Natural killer cell (primary cell): ENCODE measurements around the gene ATF6. TPM values are rescaled to one million over a fixed set of nuclear protein-coding genes. Genes with fewer than 3 reads are reported as not detected.

Experiments
- ATAC-seq, 3 donors: fragments of 150-1000 bp in 2 of 3; fragments of 200-7000 bp in 1 of 3; cut with Tn5 transposase; 1 replicate in 1 of 3; 2 replicates in 2 of 3; pipeline ENCODE4 v1.10.0; 2021; ENCODE audit warnings: mild to moderate bottlenecking in 2 of 3, moderate library complexity in 2 of 3
- DNase-seq, 2 donors: peaks; one replicate each; pipeline versions ENCODE4 v3.0.0 to v3.0.0-alpha.2; 2013 to 2021; ENCODE audit warnings: mixed read lengths in 1 of 2
- H3K27ac ChIP-seq: one replicate; pipeline ENCODE4 v1.5.1; 2013; ENCODE audit warnings: mild to moderate bottlenecking, low read length
- H3K27me3 ChIP-seq: one replicate; pipeline ENCODE4 v1.6.1; 2013; ENCODE audit warnings: low read length; ENCODE audit not compliant: control insufficient read depth, insufficient read depth
- H3K36me3 ChIP-seq: one replicate; pipeline ENCODE4 v1.6.1; 2013; ENCODE audit warnings: low read length; ENCODE audit not compliant: control insufficient read depth, insufficient read depth
- H3K4me1 ChIP-seq: one replicate; pipeline ENCODE4 v1.6.1; 2013; ENCODE audit warnings: low read length; ENCODE audit not compliant: control insufficient read depth, insufficient read depth
- H3K4me3 ChIP-seq: one replicate; pipeline ENCODE4 v1.5.1; 2013; ENCODE audit warnings: low read length
- H3K9me3 ChIP-seq: one replicate; pipeline ENCODE4 v1.6.1; 2013; ENCODE audit warnings: low read length; ENCODE audit not compliant: control insufficient read depth, insufficient read depth
- H3K27ac Mint-ChIP-seq, 2 donors: one replicate each; pipeline ENCODE4 v1.8.0; 2022; ENCODE audit warnings: mild to moderate bottlenecking in 2 of 2, mixed read lengths in 2 of 2, moderate library complexity in 1 of 2
- H3K27me3 Mint-ChIP-seq, 2 donors: one replicate each; pipeline ENCODE4 v1.8.0; 2022; ENCODE audit warnings: low read depth in 2 of 2, mixed read lengths in 2 of 2
- H3K36me3 Mint-ChIP-seq: one replicate; pipeline ENCODE4 v1.8.0; 2022; ENCODE audit warnings: mixed read lengths
- H3K4me1 Mint-ChIP-seq, 2 donors: one replicate each; pipeline ENCODE4 v1.8.0; 2022; ENCODE audit warnings: mixed read lengths in 2 of 2
- H3K4me3 Mint-ChIP-seq: one replicate; pipeline ENCODE4 v1.8.0; 2022; ENCODE audit warnings: mild to moderate bottlenecking, moderate library complexity, mixed read lengths
- H3K9me3 Mint-ChIP-seq, 2 donors: one replicate each; pipeline ENCODE4 v1.8.0; 2022; ENCODE audit warnings: mixed read lengths in 2 of 2
- CTCF ChIP-seq: fragments of 200-600 bp; IDR thresholded peaks from one replicate; pipeline ENCODE4 v1.8.0; 2022; ENCODE audit warnings: antibody characterized with exemption
- WGBS: methylation state at CpG from one replicate; pipeline ENCODE4 v1.1.7; 2013; ENCODE audit warnings: missing lambda C conversion rate; ENCODE audit not compliant: insufficient coverage; 5-methylcytosine and 5-hydroxymethylcytosine counted together
- intact Hi-C: fragments of 100-400 bp; cut with micrococcal nuclease; formaldehyde crosslinking; loops from one replicate; pipeline ENCODE4 v1.14.2; 2022
- total RNA-seq, 4 donors: library from RNA; stranded (reverse); fragments of 120-200 nt in 1 of 4; gene quantifications; one replicate each; pipeline versions ENCODE4 v1.2.3 to v1.2.4, GENCODE V29; 2013 to 2022

Gene ATF6
- total RNA-seq, 3 donors from 2014 or later (not counting 1 experiment from before 2014, with no cell fraction given): 16.8 to 25.0 (median 21.8) TPM

- ATAC-seq: no peak
- no peak overlapping the region for H3K27ac Mint-ChIP-seq
- Histone ChIP-seq H3K36me3 (peaks cover 16% of the 10 kb centered on the region), H3K4me1 (no peaks in the 10 kb centered on the region), H3K27me3 (no peaks in the 10 kb centered on the region), H3K9me3 (no peaks in the 10 kb centered on the region), H3K4me3 (no peak overlapping the region), H3K27ac (no peak overlapping the region)
- H3K9me3 Mint-ChIP-seq: no peaks in the 10 kb centered on the region
- H3K4me1 Mint-ChIP-seq: no peaks in the 10 kb centered on the region
- no peak for DNase-seq
- intact Hi-C loops: no loop called here
- no peak overlapping the region for H3K4me3 Mint-ChIP-seq
- no peaks in the 10 kb centered on the region for H3K27me3 Mint-ChIP-seq
- no peaks in the 10 kb centered on the region for H3K36me3 Mint-ChIP-seq
- no peak for TF ChIP-seq CTCF
Measured at GRCh38 chr1:161869291-161869690, 103.2 kb downstream of the ATF6 start.

GRCh38 chr1:161872506-161872905 lies 106.4 kb downstream of the ATF6 start:
- H3K4me1 ChIP-seq: no peaks in the 10 kb centered on the region
- TF ChIP-seq CTCF: no peak
- H3K9me3 ChIP-seq: no peaks in the 10 kb centered on the region
- Mint-ChIP-seq H3K4me1 (no peaks in the 10 kb centered on the region), H3K9me3 (no peaks in the 10 kb centered on the region), H3K36me3 (no peaks in the 10 kb centered on the region), H3K27me3 (no peaks in the 10 kb centered on the region), H3K4me3 (no peak overlapping the region), H3K27ac (no peak overlapping the region)
- intact Hi-C loops: no loop called here
- DNase-seq: no peak
- H3K27ac ChIP-seq: no peak overlapping the region
- H3K36me3 ChIP-seq: peaks cover 10% of the 10 kb centered on the region
- ATAC-seq: no peak
- no peak overlapping the region for H3K4me3 ChIP-seq
- 97% methylated on average over 2 of the region's 2 CpGs for WGBS
- no peaks in the 10 kb centered on the region for H3K27me3 ChIP-seq

GRCh38 chr1:161879261-161879660 lies 113.1 kb downstream of the ATF6 start:
- intact Hi-C loops: no loop called here
- Histone ChIP-seq H3K27me3 (no peaks in the 10 kb centered on the region), H3K4me1 (no peaks in the 10 kb centered on the region), H3K36me3 (peaks cover 3% of the 10 kb centered on the region), H3K9me3 (no peaks in the 10 kb centered on the region), H3K27ac (no peak overlapping the region), H3K4me3 (no peak overlapping the region)
- TF ChIP-seq CTCF: no peak
- 100% methylated on average over 1 of the region's 1 CpG for WGBS
- no peak overlapping the region for H3K27ac Mint-ChIP-seq
- ATAC-seq (no peak), DNase-seq (no peak)
- H3K4me1 Mint-ChIP-seq: no peaks in the 10 kb centered on the region
- H3K9me3 Mint-ChIP-seq: no peaks in the 10 kb centered on the region
- H3K27me3 Mint-ChIP-seq: no peaks in the 10 kb centered on the region
- no peak overlapping the region for H3K4me3 Mint-ChIP-seq
- H3K36me3 Mint-ChIP-seq: no peaks in the 10 kb centered on the region

- 89% methylated on average over 2 of the region's 2 CpGs for WGBS
- DNase-seq (no peak), ATAC-seq (no peak)
- Mint-ChIP-seq H3K36me3 (peaks cover 4% of the 10 kb centered on the region), H3K27me3 (no peaks in the 10 kb centered on the region), H3K4me3 (no peak overlapping the region), H3K27ac (no peak overlapping the region), H3K4me1 (peaks cover 0 to 3% of the 10 kb centered on the region in 2 donors), H3K9me3 (no peaks in the 10 kb centered on the region)
- Histone ChIP-seq H3K4me1 (no peaks in the 10 kb centered on the region), H3K4me3 (no peak overlapping the region), H3K27me3 (no peaks in the 10 kb centered on the region), H3K9me3 (no peaks in the 10 kb centered on the region), H3K36me3 (peaks cover 10% of the 10 kb centered on the region), H3K27ac (no peak overlapping the region)
- intact Hi-C loops: no loop called here
- no peak for TF ChIP-seq CTCF
Measured at GRCh38 chr1:161884475-161884874, 118.4 kb downstream of the ATF6 start.
